MV-4-11 (cell line): ENCODE measurements around the gene MED13L.
"Not testable (repeated sequence)": the region's sequence is repeated elsewhere in the genome, so short reads cannot be mapped to it uniquely, and the experiment has no call there.

ENCODE experiments used
- DNase-seq: peaks from one replicate; lab custom pipeline; 2025; lab: John Stamatoyannopoulos, UW

MED13L gene

GRCh38 chr12:116303066-116303465 lies 25.6 kb upstream of the MED13L start:
- DNase-seq: peak; percentile 2

GRCh38 chr12:116302166-116303058 lies 24.9 kb upstream of the MED13L start:
- peak; percentile 76 for DNase-seq

GRCh38 chr12:116301621-116302020 lies 24.1 kb upstream of the MED13L start:
- no peak for DNase-seq

- DNase-seq: no peak
These were observed 22.3 kb upstream of the MED13L start for GRCh38 chr12:116299665-116300328.

- DNase-seq: peak; percentile 68
These were observed 21.6 kb upstream of the MED13L start for GRCh38 chr12:116299064-116299463.

GRCh38 chr12:116298578-116298977 lies 21.1 kb upstream of the MED13L start:
- no peak for DNase-seq

- no peak for DNase-seq
These were observed 19.8 kb upstream of the MED13L start for GRCh38 chr12:116297224-116297834.

GRCh38 chr12:116295327-116296263 lies 18.1 kb upstream of the MED13L start:
- no peak for DNase-seq

- DNase-seq: no peak
These were observed 17.1 kb upstream of the MED13L start for GRCh38 chr12:116294454-116295165.

- no peak for DNase-seq
These were observed 16.4 kb upstream of the MED13L start for GRCh38 chr12:116293687-116294453.

GRCh38 chr12:116291218-116291617 lies 13.7 kb upstream of the MED13L start:
- no peak for DNase-seq

- DNase-seq: no peak
These were observed 11.2 kb upstream of the MED13L start for GRCh38 chr12:116288735-116289134.

- DNase-seq: no peak
These were observed 10.4 kb upstream of the MED13L start for GRCh38 chr12:116287842-116288301.

- peak; percentile 96 for DNase-seq
These were observed 6.9 kb upstream of the MED13L start for GRCh38 chr12:116284396-116284795.

- not testable (repeated sequence) for DNase-seq
These were observed 6.4 kb upstream of the MED13L start for GRCh38 chr12:116283881-116284280.

GRCh38 chr12:116282371-116283286 lies 5.1 kb upstream of the MED13L start:
- DNase-seq: peak; percentile 58

GRCh38 chr12:116280595-116281290 lies 3.2 kb upstream of the MED13L start:
- DNase-seq: peak; percentile 90

GRCh38 chr12:116278667-116279066 lies 1.2 kb upstream of the MED13L start:
- peak; percentile 64 for DNase-seq

- DNase-seq: peak; percentile 35
These were observed 760 bp upstream of the MED13L start for GRCh38 chr12:116278279-116278626.
